ENCODE results near the gene GLS2. TPM values are rescaled to one million over a fixed set of nuclear protein-coding genes. Genes with fewer than 3 reads are reported as not detected.

Gene GLS2
- total and polyA plus RNA-seq, 9 donors: 0.87 to 4.4 (median 1.7) TPM

DNA sequence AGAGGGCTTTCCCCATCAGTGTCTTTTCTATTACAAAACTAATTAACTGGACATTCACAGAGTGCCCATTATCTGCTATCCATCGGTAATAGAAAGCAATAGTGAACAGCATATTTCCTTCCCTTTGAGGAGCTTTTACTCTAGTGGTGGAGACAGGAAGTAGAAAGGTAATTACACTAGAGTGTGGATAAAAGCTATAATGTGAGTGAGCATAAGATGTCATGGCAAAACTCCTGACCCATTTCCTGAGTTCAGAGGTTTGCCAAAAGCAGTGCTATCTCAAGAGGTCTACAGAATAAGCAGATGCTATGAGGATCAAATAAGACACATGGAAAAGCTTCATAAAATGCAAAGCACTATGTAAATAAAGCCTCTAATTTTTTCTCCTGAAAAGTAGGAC lies 62.8 kb downstream of the GLS2 start:
- H3K4me1 ChIP-seq (ENCODE audit: insufficient read depth): no peaks in the 10 kb centered on the region
- H3K27me3 ChIP-seq: no peaks in the 10 kb centered on the region
- intact Hi-C loops (cut with DNase I): no loop called here
- no peak overlapping the region for H3K27ac ChIP-seq
- no peaks in the 10 kb centered on the region for H3K36me3 ChIP-seq
- DNase-seq: no peak
- WGBS, 3 donors: 79 to 90% (median 82%) methylated on average over 1 of the region's 1 CpG
- H3K4me3 ChIP-seq: no peak overlapping the region
- H3K9me3 ChIP-seq: no peaks in the 10 kb centered on the region
- TF ChIP-seq POLR2A (IDR thresholded peaks at IDR 0.05): no peak
- TF ChIP-seq EP300 (IDR thresholded peaks at IDR 0.05): no peak
- TF ChIP-seq, protein P1, sequence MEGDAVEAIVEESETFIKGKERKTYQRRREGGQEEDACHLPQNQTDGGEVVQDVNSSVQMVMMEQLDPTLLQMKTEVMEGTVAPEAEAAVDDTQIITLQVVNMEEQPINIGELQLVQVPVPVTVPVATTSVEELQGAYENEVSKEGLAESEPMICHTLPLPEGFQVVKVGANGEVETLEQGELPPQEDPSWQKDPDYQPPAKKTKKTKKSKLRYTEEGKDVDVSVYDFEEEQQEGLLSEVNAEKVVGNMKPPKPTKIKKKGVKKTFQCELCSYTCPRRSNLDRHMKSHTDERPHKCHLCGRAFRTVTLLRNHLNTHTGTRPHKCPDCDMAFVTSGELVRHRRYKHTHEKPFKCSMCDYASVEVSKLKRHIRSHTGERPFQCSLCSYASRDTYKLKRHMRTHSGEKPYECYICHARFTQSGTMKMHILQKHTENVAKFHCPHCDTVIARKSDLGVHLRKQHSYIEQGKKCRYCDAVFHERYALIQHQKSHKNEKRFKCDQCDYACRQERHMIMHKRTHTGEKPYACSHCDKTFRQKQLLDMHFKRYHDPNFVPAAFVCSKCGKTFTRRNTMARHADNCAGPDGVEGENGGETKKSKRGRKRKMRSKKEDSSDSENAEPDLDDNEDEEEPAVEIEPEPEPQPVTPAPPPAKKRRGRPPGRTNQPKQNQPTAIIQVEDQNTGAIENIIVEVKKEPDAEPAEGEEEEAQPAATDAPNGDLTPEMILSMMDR (IDR thresholded peaks at IDR 0.05): no peak

Other genes starting within 250 kb of the GLS2 start
- gene ANKRD52, start 229.8 kb downstream of the GLS2 start, total RNA-seq: 10 to 100 TPM in 5 of 7 donors, 1 to 10 TPM in 2; 9.1 to 37.7 (median 28.9) TPM
- gene ANKRD52, start 229.8 kb downstream of the GLS2 start, polyA plus RNA-seq: 10 to 100 TPM; 10.5 to 26.2 TPM
- gene COQ10A, start 221.2 kb downstream of the GLS2 start, total RNA-seq: 10 to 100 TPM; 11.3 to 31.1 (median 14.9) TPM
- gene COQ10A, start 221.2 kb downstream of the GLS2 start, polyA plus RNA-seq: 10 to 100 TPM; 13.8 to 20.5 TPM
- 100 to 1,000 TPM in 5 of 7 donors, 10 to 100 TPM in 2; 49.6 to 155 (median 137) TPM for gene CS, start 187.8 kb downstream of the GLS2 start, total RNA-seq
- 100 to 1,000 TPM in 1 of 2 donors, 10 to 100 TPM in 1; 48.9 to 237 TPM for gene CS, start 187.8 kb downstream of the GLS2 start, polyA plus RNA-seq
- 100 to 1,000 TPM in 2 of 7 donors, 10 to 100 TPM in 5; 58.9 to 112 (median 84.9) TPM for gene CNPY2, start 172.2 kb downstream of the GLS2 start, total RNA-seq
- 100 to 1,000 TPM; 107 to 134 TPM for gene CNPY2, start 172.2 kb downstream of the GLS2 start, polyA plus RNA-seq
- gene PAN2, start 154.2 kb downstream of the GLS2 start, total RNA-seq: 100 to 1,000 TPM in 1 of 7 donors, 10 to 100 TPM in 6; 41.0 to 103 (median 74.5) TPM
- 10 to 100 TPM; 44.2 to 67.2 TPM for gene PAN2, start 154.2 kb downstream of the GLS2 start, polyA plus RNA-seq
- gene IL23A, start 149.3 kb downstream of the GLS2 start, total RNA-seq: under 1 TPM in 2 of 7 donors, not detected in 5; 0.23 to 0.35 TPM
- gene IL23A, start 149.3 kb downstream of the GLS2 start, polyA plus RNA-seq: under 1 TPM in 1 of 2 donors, not detected in 1; 0.16 TPM
- 100 to 1,000 TPM in 3 of 7 donors, 10 to 100 TPM in 4; 81.5 to 161 (median 90.2) TPM for gene STAT2, start 128.1 kb downstream of the GLS2 start, total RNA-seq
- gene STAT2, start 128.1 kb downstream of the GLS2 start, polyA plus RNA-seq: 100 to 1,000 TPM in 1 of 2 donors, 10 to 100 TPM in 1; 56.1 to 122 TPM
- gene APOF, start 125.3 kb downstream of the GLS2 start, total RNA-seq: not detected
- not detected for gene APOF, start 125.3 kb downstream of the GLS2 start, polyA plus RNA-seq
- gene TIMELESS, start 38.7 kb downstream of the GLS2 start, total RNA-seq: 1 to 10 TPM; 2.1 to 4.5 (median 3.2) TPM
- 1 to 10 TPM; 2.9 to 6.4 TPM for gene TIMELESS, start 38.7 kb downstream of the GLS2 start, polyA plus RNA-seq
- under 1 TPM in 1 of 7 donors, not detected in 6; 0.23 TPM for gene MIP, start 33.5 kb downstream of the GLS2 start, total RNA-seq
- not detected for gene MIP, start 33.5 kb downstream of the GLS2 start, polyA plus RNA-seq
- gene SPRYD4, start 19.6 kb downstream of the GLS2 start, total RNA-seq: 1 to 10 TPM; 1.4 to 4.1 (median 3.2) TPM
- gene SPRYD4, start 19.6 kb downstream of the GLS2 start, polyA plus RNA-seq: 1 to 10 TPM; 2.0 to 2.7 TPM
- gene RBMS2, start 33.7 kb upstream of the GLS2 start, total RNA-seq: 10 to 100 TPM; 15.0 to 44.4 (median 36.6) TPM
- 10 to 100 TPM; 14.4 to 56.9 TPM for gene RBMS2, start 33.7 kb upstream of the GLS2 start, polyA plus RNA-seq
- 100 to 1,000 TPM in 2 of 7 donors, 10 to 100 TPM in 5; 49.4 to 105 (median 77.5) TPM for gene BAZ2A, start 142.2 kb upstream of the GLS2 start, total RNA-seq
- gene BAZ2A, start 142.2 kb upstream of the GLS2 start, polyA plus RNA-seq: 10 to 100 TPM; 38.3 to 93.6 TPM
- 100 to 1,000 TPM; 201 to 334 (median 273) TPM for gene ATP5F1B, start 157.8 kb upstream of the GLS2 start, total RNA-seq
- 100 to 1,000 TPM; 237 to 809 TPM for gene ATP5F1B, start 157.8 kb upstream of the GLS2 start, polyA plus RNA-seq
- gene PTGES3, start 200.1 kb upstream of the GLS2 start, total RNA-seq: 100 to 1,000 TPM; 109 to 328 (median 212) TPM
- 100 to 1,000 TPM; 215 to 299 TPM for gene PTGES3, start 200.1 kb upstream of the GLS2 start, polyA plus RNA-seq
- 1,000 to 10,000 TPM; 1,240 to 2,316 (median 1,807) TPM for gene NACA, start 237.1 kb upstream of the GLS2 start, total RNA-seq
- gene NACA, start 237.1 kb upstream of the GLS2 start, polyA plus RNA-seq: 1,000 to 10,000 TPM; 2,768 to 3,183 TPM

Measured in ovary (tissue), 9 donors.